Measurements from ENCODE around the gene ZFR2. TPM values are rescaled to one million over a fixed set of nuclear protein-coding genes. Genes with fewer than 3 reads are reported as not detected.
A peak's percentile ranks its signal among the peaks of the same experiment; 100 is the strongest.

ZFR2 gene
- total RNA-seq, 2 donors from 2014 or later: not detected

- H3K27me3 ChIP-seq (replicated peaks; ENCODE audit: insufficient read depth): peaks cover 8% of the 10 kb centered on the region
- no peak for TF ChIP-seq CTCF (IDR thresholded peaks at IDR 0.05)
- no peak for DNase-seq (ENCODE audit: low spot score)
- ATAC-seq (ENCODE audit: insufficient number of reproducible peaks, low FRiP score, low read depth): no peak
- H3K4me1 ChIP-seq (ENCODE audit: control insufficient read depth in 1 of 2, low read depth in 2 of 2): peaks cover 9 to 11% of the 10 kb centered on the region in 2 donors
- H3K9me3 ChIP-seq: no peaks in the 10 kb centered on the region
- no peaks in the 10 kb centered on the region for H3K36me3 ChIP-seq
- no peak overlapping the region for H3K4me3 ChIP-seq
- no peak overlapping the region for H3K27ac ChIP-seq
These were observed 64.9 kb downstream of the ZFR2 start for GRCh38 chr19:3803986-3804385.

- Histone ChIP-seq H3K27me3 (replicated peaks; ENCODE audit: insufficient read depth) (peaks cover 8% of the 10 kb centered on the region), H3K4me3 (no peak overlapping the region), H3K4me1 (ENCODE audit: control insufficient read depth in 1 of 2, low read depth in 2 of 2) (peaks cover 9 to 11% of the 10 kb centered on the region in 2 donors), H3K27ac (no peak overlapping the region), H3K36me3 (no peaks in the 10 kb centered on the region), H3K9me3 (no peaks in the 10 kb centered on the region)
- DNase-seq (ENCODE audit: low spot score) (no peak), ATAC-seq (ENCODE audit: insufficient number of reproducible peaks, low FRiP score, low read depth) (no peak)
- TF ChIP-seq CTCF (IDR thresholded peaks at IDR 0.05): no peak
These were observed 65.5 kb downstream of the ZFR2 start for GRCh38 chr19:3803114-3803888.

- Histone ChIP-seq H3K9me3 (peaks cover 4% of the 10 kb centered on the region), H3K4me3 (peak overlapping the region; percentile 51), H3K27ac (no peak overlapping the region), H3K36me3 (no peaks in the 10 kb centered on the region), H3K27me3 (replicated peaks; ENCODE audit: insufficient read depth) (peaks cover 8% of the 10 kb centered on the region), H3K4me1 (ENCODE audit: control insufficient read depth in 1 of 2, low read depth in 2 of 2) (peaks cover 9 to 11% of the 10 kb centered on the region in 2 donors)
- no peak for TF ChIP-seq CTCF (IDR thresholded peaks at IDR 0.05)
- ATAC-seq (ENCODE audit: insufficient number of reproducible peaks, low FRiP score, low read depth): no peak
- DNase-seq (ENCODE audit: low spot score): no peak
These were observed 67.3 kb downstream of the ZFR2 start for GRCh38 chr19:3801412-3802096.

- no peak for TF ChIP-seq CTCF (IDR thresholded peaks at IDR 0.05)
- Histone ChIP-seq H3K4me1 (ENCODE audit: control insufficient read depth in 1 of 2, low read depth in 2 of 2) (peaks cover 9 to 11% of the 10 kb centered on the region in 2 donors), H3K36me3 (no peaks in the 10 kb centered on the region), H3K27me3 (replicated peaks; ENCODE audit: insufficient read depth) (peaks cover 8% of the 10 kb centered on the region), H3K9me3 (peaks cover 5% of the 10 kb centered on the region), H3K27ac (no peak overlapping the region), H3K4me3 (peak overlapping the region; percentile 51)
- no peak for DNase-seq (ENCODE audit: low spot score)
- ATAC-seq (ENCODE audit: insufficient number of reproducible peaks, low FRiP score, low read depth): no peak
These were observed 67.8 kb downstream of the ZFR2 start for GRCh38 chr19:3800996-3801395.

- no peaks in the 10 kb centered on the region for H3K36me3 ChIP-seq
- H3K27ac ChIP-seq: no peak overlapping the region
- H3K27me3 ChIP-seq (replicated peaks; ENCODE audit: insufficient read depth): peaks cover 8% of the 10 kb centered on the region
These were observed 70.7 kb downstream of the ZFR2 start for GRCh38 chr19:3798137-3798536.

More at GRCh38 chr19:3798137-3798536, 70.7 kb downstream of the ZFR2 start:
- Histone ChIP-seq H3K9me3 (peaks cover 5% of the 10 kb centered on the region), H3K4me1 (ENCODE audit: control insufficient read depth in 1 of 2, low read depth in 2 of 2) (peaks cover 9 to 11% of the 10 kb centered on the region in 2 donors), H3K4me3 (no peak overlapping the region)
- no peak for TF ChIP-seq CTCF (IDR thresholded peaks at IDR 0.05)
- DNase-seq (ENCODE audit: low spot score) (no peak), ATAC-seq (ENCODE audit: insufficient number of reproducible peaks, low FRiP score, low read depth) (no peak)
